HEK293 (cell line): ENCODE results near the gene SLC39A13.

ENCODE experiments used
- CTCF ChIA-PET: fragments of 350-600 bp; formaldehyde crosslinking; extraction: SDS; loops from one replicate; lab custom pipeline; 2021; ENCODE audit warnings: antibody characterized with exemption; lab: Yijun Ruan, JAX
- POLR2A ChIA-PET: fragments of 300-600 bp; formaldehyde crosslinking; extraction: SDS; loops from one replicate; lab custom pipeline; 2020; ENCODE audit warnings: antibody characterized with exemption, inconsistent platforms; lab: Yijun Ruan, JAX
- H3K27ac ChIP-seq: fragments of 200-500 bp; sonication (Bioruptor generic); 2 replicates; pipeline ENCODE4 v1.5.1; 2014; ENCODE audit warnings: low read depth, low read length, control low read depth, inconsistent platforms; ENCODE audit errors: extremely low read depth
- H3K36me3 ChIP-seq, 2 experiments: fragments of 200-500 bp in 1 of 2; sonication (Bioruptor generic) in 1 of 2; 1 replicate in 1 of 2; 2 replicates in 1 of 2; pipeline ENCODE4 v1.5.1; 2014 to 2017; ENCODE audit warnings: inconsistent platforms in 2 of 2, low read length in 2 of 2; ENCODE audit not compliant: control insufficient read depth in 2 of 2, insufficient read depth in 1 of 2
- H3K4me1 ChIP-seq: fragments of 200-500 bp; sonication (Bioruptor generic); 2 replicates; pipeline ENCODE4 v1.5.1; 2014; ENCODE audit warnings: mild to moderate bottlenecking, low read length, inconsistent platforms; ENCODE audit not compliant: control insufficient read depth, insufficient read depth
- H3K4me3 ChIP-seq: 2 replicates; pipeline ENCODE4 v1.5.1; 2011; ENCODE audit warnings: low read depth, mild to moderate bottlenecking, control low read depth, low read length, moderate library complexity
- H3K9me3 ChIP-seq: fragments of 200-500 bp; sonication (Bioruptor generic); 2 replicates; pipeline ENCODE4 v1.5.1; 2014; ENCODE audit warnings: low read depth, low read length, inconsistent platforms; ENCODE audit not compliant: control insufficient read depth, insufficient read depth
- EGR2 ChIP-seq: fragments of 450-650 bp; formaldehyde crosslinking; IDR thresholded peaks from 2 replicates; pipeline ENCODE4 v1.5.1; 2016; ENCODE audit warnings: low read depth, missing biosample characterization, missing genetic modification characterization
- HOXA7 ChIP-seq: sonication (generic); formaldehyde crosslinking; IDR thresholded peaks from 2 replicates; pipeline ENCODE4 v1.8.1; 2022; ENCODE audit warnings: missing genetic modification reagents, borderline replicate concordance
- HOXD13 ChIP-seq: sonication (generic); formaldehyde crosslinking; IDR thresholded peaks from 2 replicates; pipeline ENCODE4 v1.8.0; 2022; ENCODE audit warnings: missing genetic modification reagents, borderline replicate concordance
- MYNN ChIP-seq: fragments of 450-650 bp; formaldehyde crosslinking; IDR thresholded peaks from 2 replicates; pipeline ENCODE4 v1.5.1; 2016; ENCODE audit warnings: missing biosample characterization, missing genetic modification characterization, borderline replicate concordance
- OSR2 ChIP-seq: fragments of 450-650 bp; formaldehyde crosslinking; IDR thresholded peaks from 2 replicates; pipeline ENCODE4 v1.5.1; 2016; ENCODE audit warnings: missing biosample characterization, missing genetic modification characterization
- YY2 ChIP-seq: fragments of 450-650 bp; formaldehyde crosslinking; IDR thresholded peaks from 2 replicates; pipeline ENCODE4 v1.5.1; 2016; ENCODE audit warnings: missing biosample characterization, missing genetic modification characterization
- ZBTB17 ChIP-seq: fragments of 450-650 bp; formaldehyde crosslinking; IDR thresholded peaks from 2 replicates; pipeline ENCODE4 v1.5.1; 2016; ENCODE audit warnings: missing biosample characterization, missing genetic modification characterization
- ZBTB6 ChIP-seq: fragments of 450-650 bp; formaldehyde crosslinking; IDR thresholded peaks from 2 replicates; pipeline ENCODE4 v1.5.1; 2017; ENCODE audit warnings: missing biosample characterization, missing genetic modification characterization
- ZBTB8A ChIP-seq: fragments of 450-650 bp; formaldehyde crosslinking; IDR thresholded peaks from 2 replicates; pipeline ENCODE4 v1.5.1; 2016; ENCODE audit warnings: missing biosample characterization, missing genetic modification characterization
- ZEB2 ChIP-seq: fragments of 450-650 bp; formaldehyde crosslinking; IDR thresholded peaks from 2 replicates; pipeline ENCODE4 v1.5.1; 2016; ENCODE audit warnings: missing biosample characterization, missing genetic modification characterization
- ZNF140 ChIP-seq: fragments of 450-650 bp; formaldehyde crosslinking; IDR thresholded peaks from 2 replicates; pipeline ENCODE4 v1.5.1; 2016; ENCODE audit warnings: missing biosample characterization, missing genetic modification characterization
- ZNF146 ChIP-seq: fragments of 450-650 bp; formaldehyde crosslinking; IDR thresholded peaks from 2 replicates; pipeline ENCODE4 v1.5.1; 2016; ENCODE audit warnings: missing biosample characterization, missing genetic modification characterization
- ZNF266 ChIP-seq: fragments of 450-650 bp; formaldehyde crosslinking; IDR thresholded peaks from 2 replicates; pipeline ENCODE4 v1.5.1; 2016; ENCODE audit warnings: missing biosample characterization, missing genetic modification characterization, low read depth
- ZNF280D ChIP-seq: fragments of 450-650 bp; formaldehyde crosslinking; IDR thresholded peaks from 2 replicates; pipeline ENCODE4 v1.5.1; 2016; ENCODE audit warnings: missing biosample characterization, missing genetic modification characterization
- ZNF366 ChIP-seq: fragments of 450-650 bp; formaldehyde crosslinking; conservative IDR thresholded peaks from 2 replicates; pipeline ENCODE4 v1.5.1; 2016; ENCODE audit warnings: missing biosample characterization, missing genetic modification characterization
- ZNF555 ChIP-seq: fragments of 450-650 bp; formaldehyde crosslinking; conservative IDR thresholded peaks from 2 replicates; pipeline ENCODE4 v1.5.1; 2017; ENCODE audit warnings: missing biosample characterization, mild to moderate bottlenecking, missing genetic modification characterization, inconsistent platforms
- ZNF626 ChIP-seq: fragments of 450-650 bp; sonication (Bioruptor Pico); formaldehyde crosslinking; IDR thresholded peaks from 2 replicates; pipeline ENCODE4 v1.5.1; 2018; ENCODE audit warnings: missing biosample characterization, missing genetic modification characterization, inconsistent platforms
- ZNF768 ChIP-seq: fragments of 450-650 bp; formaldehyde crosslinking; IDR thresholded peaks from 2 replicates; pipeline ENCODE4 v1.5.1; 2018; ENCODE audit warnings: missing biosample characterization, mild to moderate bottlenecking, missing genetic modification characterization

SLC39A13 gene

GRCh38 chr11:47380078-47380477 lies 28.3 kb upstream of the SLC39A13 start:
- POLR2A ChIA-PET = no interaction called here
- TF ChIP-seq ZBTB6 (tag by site-specific recombination) (no peak), ZNF366 (peak; percentile 99), ZNF768 (tag by site-specific recombination) (no peak), ZBTB17 (tag by site-specific recombination) (peak; percentile 95), ZNF555 (no peak)
- Histone ChIP-seq H3K36me3 (no peaks in the 10 kb centered on the region), H3K27ac (no peak overlapping the region), H3K4me3 (no peak overlapping the region), H3K4me1 (no peaks in the 10 kb centered on the region), H3K9me3 (no peaks in the 10 kb centered on the region)
- CTCF ChIA-PET = interaction anchor here (0.7 kb wide), 1 partner anchor 750 kb away, joined by 5 read pairs; no protein-coding TSS in a partner anchor

- ChIA-PET CTCF (interaction anchor here (2.4 kb wide), 1 partner anchor 9 kb away, joined by 16 read pairs; no protein-coding TSS in a partner anchor), POLR2A (no interaction called here)
- no peaks in the 10 kb centered on the region for H3K36me3 ChIP-seq
- no peaks in the 10 kb centered on the region for H3K4me1 ChIP-seq
- TF ChIP-seq OSR2 (no peak), ZEB2 (no peak), HOXD13 (CRISPR knock-in tag) (no peak), MYNN (no peak), ZNF140 (no peak), HOXA7 (CRISPR knock-in tag) (no peak), EGR2 (no peak)
- H3K27ac ChIP-seq = no peak overlapping the region
- no peak overlapping the region for H3K4me3 ChIP-seq
- no peaks in the 10 kb centered on the region for H3K9me3 ChIP-seq
Observed at GRCh38 chr11:47383071-47383470, 25.3 kb upstream of the SLC39A13 start.

GRCh38 chr11:47384498-47384897 lies 23.9 kb upstream of the SLC39A13 start:
- Histone ChIP-seq H3K36me3 (no peaks in the 10 kb centered on the region), H3K27ac (no peak overlapping the region), H3K9me3 (no peaks in the 10 kb centered on the region)
- CTCF ChIA-PET = interaction anchor here (0.6 kb wide), 1 partner anchor 10 kb away, joined by 3 read pairs; no protein-coding TSS in a partner anchor
- TF ChIP-seq ZNF280D (tag by site-specific recombination) (no peak), ZNF146 (tag by site-specific recombination) (peak; percentile 32; the same call in 1 of the 2 replicates)
- TF ChIP-seq, all 188 proteins: peak for 1
- POLR2A ChIA-PET = no interaction called here
- Histone ChIP-seq H3K4me3 (no peak overlapping the region), H3K4me1 (no peaks in the 10 kb centered on the region)

GRCh38 chr11:47387944-47388696 lies 20.3 kb upstream of the SLC39A13 start:
- Histone ChIP-seq H3K27ac (no peak overlapping the region), H3K9me3 (no peaks in the 10 kb centered on the region), H3K4me1 (no peaks in the 10 kb centered on the region), H3K36me3 (no peaks in the 10 kb centered on the region), H3K4me3 (no peak overlapping the region)
- no peak for TF ChIP-seq ZNF266 (tag by site-specific recombination)
- TF ChIP-seq ZBTB8A (tag by site-specific recombination) = no peak
- no peak for TF ChIP-seq YY2 (tag by site-specific recombination)
- TF ChIP-seq ZNF626 = no peak
- ChIA-PET CTCF (interaction anchor here (1.0 to 5.6 kb wide), 3 partner anchors 11 to 24 kb away, joined by 4 to 37 read pairs (median 7); no protein-coding TSS in a partner anchor), POLR2A (no interaction called here)
